ENCODE measurements around the gene ZSCAN5B.

Gene ZSCAN5B

GRCh38 chr19:56159009-56159559, 38.5 kb downstream of the ZSCAN5B start:
- TF ChIP-seq, protein P1, sequence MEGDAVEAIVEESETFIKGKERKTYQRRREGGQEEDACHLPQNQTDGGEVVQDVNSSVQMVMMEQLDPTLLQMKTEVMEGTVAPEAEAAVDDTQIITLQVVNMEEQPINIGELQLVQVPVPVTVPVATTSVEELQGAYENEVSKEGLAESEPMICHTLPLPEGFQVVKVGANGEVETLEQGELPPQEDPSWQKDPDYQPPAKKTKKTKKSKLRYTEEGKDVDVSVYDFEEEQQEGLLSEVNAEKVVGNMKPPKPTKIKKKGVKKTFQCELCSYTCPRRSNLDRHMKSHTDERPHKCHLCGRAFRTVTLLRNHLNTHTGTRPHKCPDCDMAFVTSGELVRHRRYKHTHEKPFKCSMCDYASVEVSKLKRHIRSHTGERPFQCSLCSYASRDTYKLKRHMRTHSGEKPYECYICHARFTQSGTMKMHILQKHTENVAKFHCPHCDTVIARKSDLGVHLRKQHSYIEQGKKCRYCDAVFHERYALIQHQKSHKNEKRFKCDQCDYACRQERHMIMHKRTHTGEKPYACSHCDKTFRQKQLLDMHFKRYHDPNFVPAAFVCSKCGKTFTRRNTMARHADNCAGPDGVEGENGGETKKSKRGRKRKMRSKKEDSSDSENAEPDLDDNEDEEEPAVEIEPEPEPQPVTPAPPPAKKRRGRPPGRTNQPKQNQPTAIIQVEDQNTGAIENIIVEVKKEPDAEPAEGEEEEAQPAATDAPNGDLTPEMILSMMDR (IDR thresholded peaks at IDR 0.05) = no peak
- DNase-seq (ENCODE audit: low spot score) = no peak
- Histone ChIP-seq H3K4me3 (no peak overlapping the region), H3K27ac (no peak overlapping the region)

GRCh38 chr19:56158170-56158757, 39.3 kb downstream of the ZSCAN5B start:
- TF ChIP-seq, protein P1 (IDR thresholded peaks at IDR 0.05) = no peak
- no peak for DNase-seq (ENCODE audit: low spot score)
- H3K27ac ChIP-seq = no peak overlapping the region
- no peak overlapping the region for H3K4me3 ChIP-seq

DNA sequence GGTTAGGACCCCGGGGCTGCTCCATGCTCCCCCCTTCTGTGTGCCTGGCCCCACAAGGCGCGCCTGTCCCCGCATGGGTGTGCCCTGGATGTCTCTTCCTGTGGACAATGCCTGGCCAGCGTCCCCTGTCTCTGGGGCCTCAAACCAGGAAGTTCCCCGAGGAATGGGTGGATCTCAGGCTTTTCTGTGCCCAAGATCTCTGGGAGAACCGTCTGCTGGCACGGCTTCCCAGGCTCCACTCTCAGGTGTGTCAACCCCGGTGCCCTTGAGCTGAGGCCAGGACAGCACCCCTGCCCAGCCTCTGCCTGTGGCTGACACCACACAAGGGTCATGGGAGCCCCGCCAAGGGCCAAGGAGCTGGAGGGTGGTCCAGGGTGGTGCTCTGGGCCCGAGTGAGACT, 40.8 kb downstream of the ZSCAN5B start:
- TF ChIP-seq, protein P1 (IDR thresholded peaks at IDR 0.05) = no peak
- DNase-seq (ENCODE audit: low spot score) = no peak
- Histone ChIP-seq H3K27ac (no peak overlapping the region), H3K4me3 (no peak overlapping the region)

GRCh38 chr19:56155124-56155687, 42.4 kb downstream of the ZSCAN5B start:
- no peak for DNase-seq (ENCODE audit: low spot score)
- Histone ChIP-seq H3K4me3 (no peak overlapping the region), H3K27ac (no peak overlapping the region)
- TF ChIP-seq, protein P1 (IDR thresholded peaks at IDR 0.05) = no peak

- DNase-seq (ENCODE audit: low spot score) = no peak
- Histone ChIP-seq H3K4me3 (no peak overlapping the region), H3K27ac (no peak overlapping the region)
- TF ChIP-seq, protein P1 (IDR thresholded peaks at IDR 0.05) = no peak
These were observed 44.1 kb downstream of the ZSCAN5B start for GRCh38 chr19:56153507-56153906.

DNA sequence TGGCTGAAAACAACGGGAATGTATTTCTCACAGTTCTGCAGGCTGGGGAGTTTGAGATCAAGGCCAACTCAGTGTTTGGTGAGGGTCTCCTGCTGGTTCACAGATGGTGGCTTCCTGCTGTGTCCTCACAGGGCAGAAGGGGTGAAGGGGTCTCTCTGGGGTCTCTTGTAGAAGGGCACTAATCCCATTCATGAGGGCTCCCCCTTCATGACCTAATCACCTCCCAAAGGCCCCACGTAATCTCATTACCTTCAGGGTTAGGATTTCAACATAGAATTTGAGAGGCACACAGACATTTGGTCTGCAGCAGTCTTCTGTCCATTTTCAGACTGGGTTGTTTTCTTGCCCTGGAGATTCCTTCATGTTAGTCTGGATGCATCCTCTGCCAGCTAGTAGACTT, 44.9 kb downstream of the ZSCAN5B start:
- TF ChIP-seq, protein P1 (IDR thresholded peaks at IDR 0.05) = no peak
- H3K27ac ChIP-seq = no peak overlapping the region
- DNase-seq (ENCODE audit: low spot score) = no peak
- no peak overlapping the region for H3K4me3 ChIP-seq

DNA sequence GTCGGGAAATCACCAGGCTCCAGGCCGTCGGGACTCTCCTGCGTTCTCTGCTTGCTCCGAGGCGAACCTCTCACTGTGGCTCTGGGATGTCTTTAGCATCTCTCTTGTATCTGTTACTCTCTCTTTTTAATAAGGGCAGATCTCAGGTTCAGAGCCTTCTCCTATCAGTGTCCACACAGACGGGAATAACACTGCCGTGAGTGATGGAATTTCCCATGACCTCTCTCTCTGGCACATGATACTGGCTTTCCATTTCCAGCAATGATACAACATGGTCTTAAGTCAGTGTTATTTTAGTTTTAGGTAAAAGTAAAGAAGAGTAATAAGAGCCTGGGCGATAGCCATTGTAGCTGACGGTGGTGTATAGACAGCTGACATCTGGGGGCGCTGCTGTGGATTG, 47.2 kb downstream of the ZSCAN5B start:
- TF ChIP-seq, protein P1 (IDR thresholded peaks at IDR 0.05) = no peak
- no peak for DNase-seq (ENCODE audit: low spot score)
- H3K27ac ChIP-seq = no peak overlapping the region
- no peak overlapping the region for H3K4me3 ChIP-seq

All from coronary artery (tissue), 2 donors.